ENCODE data around the gene PPP1R16B.

The PPP1R16B gene

GRCh38 chr20:38871560-38871953 is 66.1 kb downstream of the PPP1R16B start:
- TF ChIP-seq CTCF (IDR thresholded peaks at IDR 0.05) = no peak

DNA sequence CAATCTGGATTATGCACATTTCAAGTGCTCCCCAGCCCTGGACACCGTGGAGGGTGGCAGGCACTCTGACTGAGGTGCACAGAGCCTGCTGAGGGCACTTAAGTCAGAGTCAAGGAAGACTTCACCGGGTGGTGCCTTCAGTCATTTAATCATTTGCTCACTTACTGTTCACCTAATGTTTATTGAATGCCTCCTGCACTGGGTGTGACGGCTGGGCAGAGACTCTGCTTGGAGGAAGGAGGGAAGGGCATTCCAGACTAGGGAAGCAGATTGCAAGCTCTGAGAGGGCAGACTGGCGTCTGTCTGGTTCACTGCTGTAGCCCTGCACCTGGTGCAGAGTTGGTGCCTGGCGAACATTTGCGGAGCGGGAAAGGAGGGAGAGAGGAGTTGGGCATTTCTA is 66.5 kb downstream of the PPP1R16B start:
- no peak for TF ChIP-seq CTCF (IDR thresholded peaks at IDR 0.05)

DNA sequence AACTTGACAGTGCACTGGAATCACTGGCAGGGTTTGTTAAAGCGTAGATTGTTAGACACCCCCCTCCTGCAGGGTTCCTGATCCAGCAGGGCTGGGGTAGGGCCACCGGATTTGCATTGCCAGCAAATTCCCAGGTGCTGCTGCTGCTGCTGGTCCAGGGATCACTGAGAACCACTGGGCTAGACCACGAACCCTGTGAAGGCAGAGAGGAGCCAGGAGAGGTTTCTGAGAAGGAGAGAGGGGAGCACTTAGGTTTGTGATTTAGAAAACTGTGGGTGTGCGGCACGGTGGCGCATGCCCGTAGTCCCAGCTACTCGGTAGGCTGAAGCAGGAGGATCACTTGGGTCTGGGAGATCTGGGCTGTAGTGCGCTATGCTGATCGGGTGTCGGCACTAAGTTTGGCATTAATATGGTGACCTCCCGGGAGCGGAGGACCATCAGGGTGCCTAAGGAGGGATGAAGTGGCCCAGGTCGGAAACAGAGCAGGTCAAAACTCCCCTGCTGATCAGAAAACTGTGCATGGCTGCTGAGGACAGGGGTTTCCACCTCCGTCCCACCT is 67.1 kb downstream of the PPP1R16B start:
- TF ChIP-seq CTCF (IDR thresholded peaks at IDR 0.05) = no peak

GRCh38 chr20:38873050-38873581 is 67.6 kb downstream of the PPP1R16B start:
- no peak for TF ChIP-seq CTCF (IDR thresholded peaks at IDR 0.05)

GRCh38 chr20:38874460-38875174 is 69.1 kb downstream of the PPP1R16B start:
- no peak for TF ChIP-seq CTCF (IDR thresholded peaks at IDR 0.05)

- no peak for TF ChIP-seq CTCF (IDR thresholded peaks at IDR 0.05)
These were observed 69.9 kb downstream of the PPP1R16B start for GRCh38 chr20:38875175-38875993.

DNA sequence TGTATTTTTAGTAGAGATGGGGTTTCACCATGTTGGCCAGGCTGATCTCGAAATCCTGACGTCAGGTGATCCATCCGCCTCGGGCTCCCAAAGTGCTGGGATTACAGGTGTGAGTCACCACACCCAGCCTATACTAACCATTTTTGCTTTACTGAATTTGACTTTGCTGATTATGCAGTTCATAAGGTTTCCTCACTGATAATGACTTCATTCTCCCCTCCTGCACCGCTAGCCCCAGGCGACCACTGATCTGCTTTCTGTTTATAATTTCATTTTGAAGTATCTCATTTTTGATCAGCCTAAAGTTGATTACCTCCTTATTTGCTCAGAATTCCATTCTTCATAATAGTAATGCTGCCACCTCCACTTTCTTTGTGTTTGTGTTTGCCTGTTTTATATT is 72.0 kb downstream of the PPP1R16B start:
- TF ChIP-seq CTCF (IDR thresholded peaks at IDR 0.05) = no peak
